ENCODE data around the gene FGFBP2. TPM values are rescaled to one million over a fixed set of nuclear protein-coding genes. Genes with fewer than 3 reads are reported as not detected.

FGFBP2 gene
- total and polyA plus RNA-seq, 10 of the 15 experiments (the other 5 are each of a cell fraction or from before 2014, with no cell fraction given), result 0.23 TPM; not detected in 9

GRCh38 chr4:15945516-15945915, 17.5 kb downstream of the FGFBP2 start:
- FAIRE-seq (no peak), DNase-seq (ENCODE audit: low read depth, low spot score) (no peak), ATAC-seq (no peak)
- H4K20me1 ChIP-seq (ENCODE audit: control insufficient read depth, insufficient read depth), result no peaks in the 10 kb centered on the region
- no peaks in the 10 kb centered on the region for H3K4me1 ChIP-seq (ENCODE audit: control insufficient read depth, insufficient read depth, low read length)
- in situ Hi-C loops (cut with MboI) (no loop called here), intact Hi-C loops (cut with micrococcal nuclease; ENCODE audit: unreplicated experiment) (no loop called here)
- H3K36me3 ChIP-seq (ENCODE audit: control insufficient read depth in 2 of 2, insufficient read depth in 2 of 2, low read length in 1 of 2), result no peaks in the 10 kb centered on the region
- ChIA-PET CTCF (interaction anchor here (0.6 to 2.2 kb wide), 2 partner anchors 10 to 216 kb away, joined by 3 to 7 read pairs; no protein-coding TSS in a partner anchor), SMC1A (ENCODE audit: uncharacterized antibody, unreplicated experiment) (interaction anchor here (1.8 to 1.9 kb wide), 2 partner anchors 55 to 63 kb away, joined by 5 to 7 read pairs; no protein-coding TSS in a partner anchor), RAD21 (ENCODE audit: unreplicated experiment) (no interaction called here), POLR2A (no interaction called here)
- H3K27me3 ChIP-seq (replicated peaks in 1 of 2; ENCODE audit: control insufficient read depth in 2 of 2, insufficient read depth in 2 of 2, low read length in 1 of 2), result no peaks in the 10 kb centered on the region
- no peak overlapping the region for H3K4me2 ChIP-seq (ENCODE audit: control insufficient read depth, insufficient read depth)
- TF ChIP-seq, protein P1, sequence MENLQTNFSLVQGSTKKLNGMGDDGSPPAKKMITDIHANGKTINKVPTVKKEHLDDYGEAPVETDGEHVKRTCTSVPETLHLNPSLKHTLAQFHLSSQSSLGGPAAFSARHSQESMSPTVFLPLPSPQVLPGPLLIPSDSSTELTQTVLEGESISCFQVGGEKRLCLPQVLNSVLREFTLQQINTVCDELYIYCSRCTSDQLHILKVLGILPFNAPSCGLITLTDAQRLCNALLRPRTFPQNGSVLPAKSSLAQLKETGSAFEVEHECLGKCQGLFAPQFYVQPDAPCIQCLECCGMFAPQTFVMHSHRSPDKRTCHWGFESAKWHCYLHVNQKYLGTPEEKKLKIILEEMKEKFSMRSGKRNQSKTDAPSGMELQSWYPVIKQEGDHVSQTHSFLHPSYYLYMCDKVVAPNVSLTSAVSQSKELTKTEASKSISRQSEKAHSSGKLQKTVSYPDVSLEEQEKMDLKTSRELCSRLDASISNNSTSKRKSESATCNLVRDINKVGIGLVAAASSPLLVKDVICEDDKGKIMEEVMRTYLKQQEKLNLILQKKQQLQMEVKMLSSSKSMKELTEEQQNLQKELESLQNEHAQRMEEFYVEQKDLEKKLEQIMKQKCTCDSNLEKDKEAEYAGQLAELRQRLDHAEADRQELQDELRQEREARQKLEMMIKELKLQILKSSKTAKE (IDR thresholded peaks at IDR 0.05; ENCODE audit: low read depth, poor library complexity, severe bottlenecking), result no peak
- TF ChIP-seq, protein P2, sequence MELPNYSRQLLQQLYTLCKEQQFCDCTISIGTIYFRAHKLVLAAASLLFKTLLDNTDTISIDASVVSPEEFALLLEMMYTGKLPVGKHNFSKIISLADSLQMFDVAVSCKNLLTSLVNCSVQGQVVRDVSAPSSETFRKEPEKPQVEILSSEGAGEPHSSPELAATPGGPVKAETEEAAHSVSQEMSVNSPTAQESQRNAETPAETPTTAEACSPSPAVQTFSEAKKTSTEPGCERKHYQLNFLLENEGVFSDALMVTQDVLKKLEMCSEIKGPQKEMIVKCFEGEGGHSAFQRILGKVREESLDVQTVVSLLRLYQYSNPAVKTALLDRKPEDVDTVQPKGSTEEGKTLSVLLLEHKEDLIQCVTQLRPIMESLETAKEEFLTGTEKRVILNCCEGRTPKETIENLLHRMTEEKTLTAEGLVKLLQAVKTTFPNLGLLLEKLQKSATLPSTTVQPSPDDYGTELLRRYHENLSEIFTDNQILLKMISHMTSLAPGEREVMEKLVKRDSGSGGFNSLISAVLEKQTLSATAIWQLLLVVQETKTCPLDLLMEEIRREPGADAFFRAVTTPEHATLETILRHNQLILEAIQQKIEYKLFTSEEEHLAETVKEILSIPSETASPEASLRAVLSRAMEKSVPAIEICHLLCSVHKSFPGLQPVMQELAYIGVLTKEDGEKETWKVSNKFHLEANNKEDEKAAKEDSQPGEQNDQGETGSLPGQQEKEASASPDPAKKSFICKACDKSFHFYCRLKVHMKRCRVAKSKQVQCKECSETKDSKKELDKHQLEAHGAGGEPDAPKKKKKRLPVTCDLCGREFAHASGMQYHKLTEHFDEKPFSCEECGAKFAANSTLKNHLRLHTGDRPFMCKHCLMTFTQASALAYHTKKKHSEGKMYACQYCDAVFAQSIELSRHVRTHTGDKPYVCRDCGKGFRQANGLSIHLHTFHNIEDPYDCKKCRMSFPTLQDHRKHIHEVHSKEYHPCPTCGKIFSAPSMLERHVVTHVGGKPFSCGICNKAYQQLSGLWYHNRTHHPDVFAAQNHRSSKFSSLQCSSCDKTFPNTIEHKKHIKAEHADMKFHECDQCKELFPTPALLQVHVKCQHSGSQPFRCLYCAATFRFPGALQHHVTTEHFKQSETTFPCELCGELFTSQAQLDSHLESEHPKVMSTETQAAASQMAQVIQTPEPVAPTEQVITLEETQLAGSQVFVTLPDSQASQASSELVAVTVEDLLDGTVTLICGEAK (IDR thresholded peaks at IDR 0.05; ENCODE audit: borderline replicate concordance), result no peak
- TF ChIP-seq SREBF1 (IDR thresholded peaks at IDR 0.05; ENCODE audit: low read length), result no peak
- no peak for TF ChIP-seq MXI1 (IDR thresholded peaks at IDR 0.05; ENCODE audit: low read depth, low read length)
- TF ChIP-seq CREB1 (IDR thresholded peaks at IDR 0.05; ENCODE audit: low read depth), result no peak
- no peak for TF ChIP-seq RFX5 (IDR thresholded peaks at IDR 0.05; ENCODE audit: low read depth, low read length)
- no peak for TF ChIP-seq KAT2A (conservative IDR thresholded peaks at IDR 0.05; ENCODE audit: control insufficient read depth, low read depth, low read length)
- TF ChIP-seq ZNF24 (IDR thresholded peaks at IDR 0.05), result no peak
- TF ChIP-seq ZNF207 (IDR thresholded peaks at IDR 0.05; ENCODE audit: borderline replicate concordance), result no peak
- TF ChIP-seq, protein P3, sequence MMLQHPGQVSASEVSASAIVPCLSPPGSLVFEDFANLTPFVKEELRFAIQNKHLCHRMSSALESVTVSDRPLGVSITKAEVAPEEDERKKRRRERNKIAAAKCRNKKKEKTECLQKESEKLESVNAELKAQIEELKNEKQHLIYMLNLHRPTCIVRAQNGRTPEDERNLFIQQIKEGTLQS (IDR thresholded peaks at IDR 0.05; ENCODE audit: borderline replicate concordance, extremely low read depth, low read depth, low read length), result no peak
- no peak for TF ChIP-seq CHD4 (IDR thresholded peaks at IDR 0.05)
- TF ChIP-seq TBL1XR1 (IDR thresholded peaks at IDR 0.05; ENCODE audit: low read depth, low read length), result no peak
- H3K9ac ChIP-seq (ENCODE audit: control insufficient read depth, insufficient read depth, low read length), result no peak overlapping the region
- H3K9me3 ChIP-seq (replicated peaks; ENCODE audit: control insufficient read depth, insufficient read depth, low read length), result no peaks in the 10 kb centered on the region; the same call in 2 of the 3 replicates
- H2AFZ ChIP-seq (ENCODE audit: control insufficient read depth, low read depth, low read length), result no peak overlapping the region
- no TSS peak for BruUV-seq (replicated peaks)
- no peaks in the 10 kb centered on the region for H3K79me2 ChIP-seq (ENCODE audit: control insufficient read depth, insufficient read depth, low read length)
- no peak overlapping the region for H3K4me3 ChIP-seq
- no peak overlapping the region for H3K27ac ChIP-seq (ENCODE audit: control insufficient read depth, insufficient read depth)
- WGBS (ENCODE audit: insufficient coverage, insufficient replicate concordance, low lambda C conversion rate, missing lambda C conversion rate), result 14% methylated on average over 1 of the region's 1 CpG

All from GM12878 (cell line).